DMS 273 (cell line): ENCODE data around the gene DHH.

Experiments
- DNase-seq: peaks from one replicate; lab custom pipeline; 2025; ENCODE audit not compliant: unreplicated experiment; lab: John Stamatoyannopoulos, UW

Gene DHH

DNA sequence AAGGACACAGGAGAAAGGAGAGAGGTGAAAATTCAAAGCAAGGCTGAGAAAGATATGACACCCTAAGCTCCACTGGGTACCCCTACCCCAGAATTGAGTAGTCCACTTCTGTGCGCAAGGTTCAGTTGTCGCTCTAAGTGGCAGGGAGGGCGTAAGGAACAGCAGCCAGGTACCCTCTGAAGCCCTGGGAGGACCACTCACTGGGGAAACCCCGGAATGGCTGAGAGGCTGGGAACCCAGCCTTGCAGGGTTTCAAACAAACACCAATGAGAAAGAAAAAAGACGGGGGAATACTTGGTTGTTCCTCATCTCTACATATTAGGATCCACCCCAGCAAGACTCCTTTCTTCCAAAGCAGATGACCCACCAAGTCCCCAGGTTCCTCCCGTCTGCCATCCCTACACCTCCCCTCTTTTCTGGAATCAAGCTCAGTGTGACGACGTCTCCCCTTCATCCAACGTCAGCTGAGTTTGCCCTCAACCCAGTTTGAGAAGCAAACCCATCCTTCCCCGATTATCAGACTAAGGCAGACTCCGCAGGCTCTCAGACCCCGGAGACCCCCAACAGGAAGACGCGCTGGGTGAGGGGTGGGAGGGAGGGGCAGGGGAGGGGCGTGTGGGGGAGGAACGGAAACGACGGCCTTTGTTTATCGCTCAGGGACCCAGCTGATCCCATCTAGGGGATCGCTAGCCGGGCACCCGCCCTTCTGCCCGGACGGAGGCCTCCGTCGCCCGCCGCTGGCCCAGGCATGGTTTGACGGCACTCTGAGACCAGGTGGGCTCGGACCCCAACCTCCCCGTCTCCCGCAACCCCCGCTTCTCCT, 15.3 kb upstream of the DHH start:
- peak; percentile 27 for DNase-seq

DNA sequence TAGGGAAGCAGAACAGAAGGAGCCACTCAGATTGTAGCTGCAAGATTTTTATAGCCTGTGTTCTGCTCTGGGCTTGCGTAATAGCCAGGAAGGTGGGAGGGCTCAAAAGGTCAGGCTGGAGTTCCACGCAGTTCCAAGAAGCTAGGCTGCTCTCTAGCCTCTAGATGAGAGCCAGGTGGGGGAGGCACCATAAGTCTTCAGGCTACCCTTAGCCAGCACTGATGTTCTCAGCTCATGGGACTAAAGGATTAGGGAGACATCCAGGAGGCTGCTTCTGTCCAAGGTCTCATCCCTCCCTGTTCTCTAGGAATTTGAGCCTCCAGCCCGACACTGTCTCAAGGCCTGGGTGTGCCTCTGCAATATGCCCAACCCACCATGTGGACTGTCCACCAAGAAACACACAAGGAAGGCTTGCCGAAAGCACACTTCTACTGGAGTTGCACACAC, 14.4 kb upstream of the DHH start:
- no peak for DNase-seq

DNA sequence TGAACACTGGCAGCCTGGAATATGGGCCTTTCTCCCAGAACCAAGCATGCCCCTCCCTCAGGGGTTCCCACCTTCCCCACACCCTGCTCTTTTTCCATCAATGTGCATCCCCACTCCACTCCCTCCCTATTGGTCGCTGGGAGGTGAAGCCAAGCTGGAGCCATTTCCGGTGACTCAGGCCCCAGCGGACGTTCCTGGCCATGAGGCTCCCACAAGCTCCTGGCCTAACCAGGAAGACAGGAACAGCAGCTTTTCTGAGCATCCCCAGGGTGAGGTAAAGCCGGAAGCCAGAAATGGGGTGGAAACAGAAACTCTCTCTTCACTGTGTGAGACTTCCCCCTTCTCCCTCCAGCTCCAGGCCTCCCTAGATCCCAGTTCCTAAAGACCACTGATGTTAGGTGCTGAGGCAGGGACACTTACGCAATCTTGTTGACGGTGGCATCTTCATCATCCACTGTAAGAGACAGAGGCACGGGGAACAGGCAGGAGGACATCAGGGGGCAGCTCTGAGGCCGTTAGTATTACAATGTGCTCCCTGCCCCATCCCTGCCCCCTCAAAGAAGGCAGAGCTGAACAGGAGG, 11.0 kb upstream of the DHH start:
- no peak for DNase-seq

DNA sequence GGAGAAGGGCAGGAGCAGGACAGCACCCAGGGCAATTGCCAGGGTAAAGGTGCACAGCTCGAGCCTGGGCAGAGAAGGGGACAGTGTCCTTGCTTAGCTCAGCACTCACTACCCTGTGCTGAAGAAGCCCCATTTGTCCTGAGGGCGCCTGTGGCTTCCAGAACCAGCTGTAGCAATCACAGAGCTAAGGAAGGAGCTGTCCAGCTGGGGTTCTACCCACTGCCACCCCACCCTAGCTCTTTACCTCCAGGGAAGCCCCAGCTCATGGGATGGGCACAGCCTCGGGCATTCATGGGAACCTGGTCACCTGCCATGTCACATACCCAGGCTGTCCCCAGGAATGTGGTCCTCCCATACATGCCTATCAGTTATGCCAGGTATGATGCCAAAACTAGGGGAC, 10.2 kb upstream of the DHH start:
- no peak for DNase-seq

DNA sequence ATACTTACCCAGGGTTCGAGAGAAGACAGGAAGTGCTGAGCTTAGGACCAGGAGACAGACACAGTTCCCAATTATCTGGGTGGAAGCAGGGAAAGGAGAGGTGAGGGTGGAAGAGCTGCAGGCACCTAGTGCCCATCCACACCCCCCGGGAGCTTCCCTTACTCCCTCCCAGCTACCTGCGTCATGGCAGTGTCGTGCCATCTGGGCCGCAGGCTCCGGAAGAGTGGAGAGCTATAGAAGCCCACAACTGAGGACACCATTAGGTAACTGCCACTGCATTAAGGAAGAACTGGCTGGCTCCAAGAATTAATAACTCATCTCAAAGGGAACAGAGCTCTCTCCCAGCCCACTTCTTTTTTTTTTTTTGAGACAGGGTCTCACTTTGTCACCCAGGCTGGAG, 5.8 kb upstream of the DHH start:
- no peak for DNase-seq

DNA sequence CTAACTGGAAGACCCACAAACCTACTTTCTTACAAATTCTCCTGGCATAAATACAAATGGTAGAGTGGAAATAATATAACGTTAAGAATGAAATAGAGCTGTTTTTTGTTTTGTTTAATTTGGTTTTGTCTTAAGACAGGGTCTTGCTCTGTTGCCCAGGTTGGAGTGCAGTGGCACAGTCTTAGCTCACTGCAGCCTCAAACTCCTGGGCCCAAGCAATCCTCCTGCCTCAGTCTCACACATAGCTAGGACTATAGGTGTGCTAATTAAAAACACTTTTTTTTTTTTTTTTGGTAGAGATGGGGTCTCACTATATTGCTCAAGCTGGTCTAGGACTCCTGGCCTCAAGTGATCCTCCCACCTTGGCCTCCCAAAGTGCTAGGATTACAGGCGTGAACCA, 4.1 kb upstream of the DHH start:
- DNase-seq = no peak

DNA sequence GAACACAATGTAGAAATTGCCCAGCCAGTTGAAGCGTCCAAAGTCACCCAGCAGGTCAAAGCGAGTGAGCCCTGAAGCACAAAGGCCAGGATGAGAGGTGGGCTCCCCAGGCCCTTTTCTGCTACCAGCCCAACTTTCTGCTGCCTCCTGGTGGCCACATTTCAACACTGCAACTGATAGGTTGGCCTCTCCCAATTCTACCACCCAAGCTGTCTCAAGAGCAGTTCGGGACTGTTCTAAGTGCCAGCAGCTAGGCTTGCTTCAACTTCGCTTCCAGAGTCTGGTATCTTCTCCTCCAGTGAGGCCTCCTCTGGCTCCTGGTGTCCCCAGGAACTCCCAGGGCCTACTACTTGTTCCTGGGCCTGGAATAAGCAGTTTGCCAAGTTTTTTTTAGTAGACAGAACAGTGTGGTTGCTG, 3.4 kb upstream of the DHH start:
- DNase-seq = peak; percentile 69

DNA sequence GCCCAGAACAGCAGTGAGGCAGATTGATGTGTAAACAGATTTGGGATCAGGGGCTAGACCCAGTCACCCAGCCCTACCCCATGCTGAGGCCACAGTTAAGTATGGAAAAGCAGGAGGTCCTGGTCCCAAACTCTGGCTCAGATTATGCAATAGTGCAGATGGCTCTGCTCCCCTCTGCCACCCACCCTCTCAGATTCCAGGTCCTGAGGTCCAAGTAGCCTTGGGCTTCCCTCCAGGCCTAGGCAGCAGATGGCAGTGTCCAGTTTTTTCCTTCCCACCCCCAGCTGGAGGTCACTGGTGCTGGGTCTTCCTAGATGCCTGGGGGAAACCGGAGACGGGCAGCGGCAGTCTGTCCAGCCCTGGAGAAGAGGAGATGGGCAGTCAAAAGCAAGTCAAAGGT, 2.8 kb upstream of the DHH start:
- DNase-seq = no peak

DNA sequence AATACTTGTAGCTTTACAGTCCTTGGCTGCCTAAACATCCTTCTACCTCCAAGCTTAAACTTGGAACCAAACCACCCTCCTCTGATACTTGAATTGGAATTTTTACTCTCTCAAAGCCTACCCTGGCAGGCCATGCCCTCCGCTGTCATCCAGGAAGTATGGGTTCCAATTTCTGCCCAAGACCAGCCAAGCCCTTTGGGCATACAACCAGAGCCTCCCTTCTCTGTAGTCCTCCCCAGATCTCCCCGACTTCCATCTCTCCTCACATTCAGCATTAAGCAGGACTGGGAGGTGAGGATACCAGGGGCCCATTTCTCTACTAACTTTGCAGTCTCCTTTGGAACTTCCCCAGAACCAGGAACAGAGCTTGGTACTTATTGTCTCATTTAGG, 369 bp upstream of the DHH start:
- DNase-seq = no peak

DNA sequence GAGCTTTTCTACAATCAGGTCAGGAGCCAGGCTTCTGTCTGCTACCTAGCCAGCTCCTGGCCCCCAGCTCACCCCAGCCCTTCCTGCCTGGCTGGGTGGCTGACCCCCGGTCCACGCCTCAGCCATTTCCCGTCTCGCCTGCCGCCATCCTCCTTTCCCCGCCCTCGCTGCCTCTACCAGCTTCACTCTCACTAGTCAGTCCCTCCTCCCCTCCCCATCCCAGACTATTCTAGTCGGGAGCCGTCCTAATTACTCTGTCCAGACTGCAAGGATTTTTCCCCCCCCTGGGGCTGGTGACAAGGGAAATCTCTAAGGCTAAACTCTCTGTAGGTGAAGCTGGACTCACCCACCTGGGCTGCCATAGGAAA, 825 bp downstream of the DHH start:
- peak; percentile 23 for DNase-seq

DNA sequence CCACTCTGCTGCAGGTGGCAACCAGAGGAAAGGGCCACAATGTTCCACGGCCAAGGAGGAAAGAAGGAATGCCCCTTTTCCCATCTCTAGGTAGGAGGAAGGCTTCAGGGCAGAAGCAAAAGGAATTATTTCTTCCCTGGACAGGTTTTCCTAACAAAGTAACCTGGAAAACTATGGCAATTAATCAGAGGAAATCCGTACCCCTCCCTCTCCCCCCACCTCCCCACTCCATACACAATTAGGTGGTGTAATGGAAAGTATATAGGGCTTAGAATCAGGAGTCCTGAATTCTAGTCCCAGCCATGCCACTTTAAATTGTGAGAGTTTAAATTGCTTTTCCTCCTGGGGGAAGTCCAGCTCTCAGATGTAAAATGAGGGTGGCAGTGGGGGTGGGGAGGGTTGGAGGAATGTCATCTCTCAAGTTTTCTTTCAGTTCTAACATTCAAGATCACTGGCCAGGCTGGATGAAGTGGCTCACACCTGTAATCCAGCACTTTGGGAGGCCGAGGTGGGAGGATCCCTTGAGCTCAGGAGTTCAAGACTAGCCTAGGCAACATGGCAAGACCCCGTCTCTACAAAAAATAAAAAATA, 1.7 kb downstream of the DHH start:
- no peak for DNase-seq

DNA sequence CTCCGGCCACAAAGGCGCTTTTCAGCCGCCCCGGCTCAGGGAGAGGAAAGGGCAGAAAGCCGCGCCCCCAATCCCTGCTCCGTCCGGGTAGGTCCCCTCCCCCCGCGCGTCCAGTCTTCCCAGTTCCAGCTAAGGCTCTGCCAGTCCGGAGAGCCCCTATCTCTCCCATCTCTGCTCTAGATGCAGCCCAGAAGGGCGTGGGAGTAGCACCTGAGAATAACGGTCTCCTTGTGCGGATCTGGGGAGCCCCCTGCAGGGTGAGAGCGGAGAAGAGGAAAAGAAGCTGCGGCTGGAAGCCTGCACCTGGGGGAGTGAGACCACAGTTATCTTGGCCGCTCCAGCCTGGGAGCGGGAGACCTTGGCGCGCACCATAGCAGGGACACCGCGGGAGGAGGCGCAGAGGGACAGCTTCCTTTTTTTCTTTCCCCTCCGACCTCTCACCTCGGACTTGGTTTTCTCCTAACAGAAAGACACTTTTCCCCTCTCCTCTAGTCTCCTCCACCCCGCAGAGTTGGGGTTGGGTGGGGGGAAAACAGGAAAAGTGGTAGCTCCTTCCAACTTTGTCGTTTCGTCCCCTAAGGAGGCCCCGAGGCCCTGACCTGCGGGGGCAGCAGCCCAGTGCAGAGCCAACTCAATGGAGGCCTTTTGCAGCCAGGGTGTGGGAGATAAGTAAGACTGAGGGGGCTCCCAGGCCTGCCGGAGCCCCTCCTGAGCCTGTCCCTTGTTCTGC, 2.4 kb downstream of the DHH start:
- peak; percentile 72 for DNase-seq

DNA sequence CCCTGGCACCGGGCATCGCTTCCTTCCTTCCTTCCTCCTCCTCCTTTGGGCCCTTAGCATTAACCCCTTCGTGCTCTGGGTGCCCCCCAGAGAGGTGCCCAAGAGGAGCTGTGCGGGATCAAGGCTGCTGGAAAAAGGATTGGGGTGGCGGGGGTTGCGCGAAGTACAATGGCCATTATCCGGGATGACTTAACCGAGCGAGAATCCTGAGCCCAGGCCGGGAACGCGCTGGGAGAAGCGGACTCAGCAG, 2.8 kb downstream of the DHH start:
- no peak for DNase-seq

DNA sequence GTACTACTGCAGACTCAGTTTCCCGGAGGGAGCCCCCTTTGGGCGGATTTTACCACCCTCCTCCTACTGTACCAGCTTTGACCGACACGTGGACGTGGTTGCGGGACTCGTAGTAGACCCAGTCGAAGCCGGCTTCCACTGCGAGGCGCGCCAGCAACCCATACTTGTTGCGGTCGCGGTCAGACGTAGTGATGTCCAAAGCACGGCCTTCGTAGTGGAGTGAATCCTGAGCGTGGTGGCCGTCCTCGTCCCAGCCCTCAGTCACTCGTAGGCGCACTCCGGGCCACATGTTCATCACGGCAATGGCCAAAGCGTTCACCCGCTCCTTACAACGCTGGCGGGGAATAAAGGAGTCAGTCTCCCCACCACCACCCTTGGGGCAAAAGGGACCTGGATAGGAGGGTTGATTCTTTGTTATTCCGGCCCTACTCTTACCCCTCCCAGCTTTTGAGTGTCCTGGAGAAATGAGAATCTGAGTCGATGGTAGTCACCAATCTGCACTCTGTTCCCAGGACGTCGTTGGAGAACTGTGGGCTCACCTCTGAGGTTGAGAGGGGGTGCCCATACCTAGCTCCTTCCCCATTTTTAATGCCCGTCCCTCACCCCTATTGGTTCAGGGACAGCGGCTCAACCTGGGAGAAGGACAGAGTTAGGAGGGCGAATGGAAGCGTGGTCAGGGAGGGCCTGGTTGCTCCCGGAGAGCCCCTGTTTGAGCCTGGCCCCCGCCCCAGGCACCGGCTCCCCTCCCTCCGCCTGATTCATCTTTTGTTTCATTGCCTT, 3.4 kb downstream of the DHH start:
- DNase-seq = no peak

DNA sequence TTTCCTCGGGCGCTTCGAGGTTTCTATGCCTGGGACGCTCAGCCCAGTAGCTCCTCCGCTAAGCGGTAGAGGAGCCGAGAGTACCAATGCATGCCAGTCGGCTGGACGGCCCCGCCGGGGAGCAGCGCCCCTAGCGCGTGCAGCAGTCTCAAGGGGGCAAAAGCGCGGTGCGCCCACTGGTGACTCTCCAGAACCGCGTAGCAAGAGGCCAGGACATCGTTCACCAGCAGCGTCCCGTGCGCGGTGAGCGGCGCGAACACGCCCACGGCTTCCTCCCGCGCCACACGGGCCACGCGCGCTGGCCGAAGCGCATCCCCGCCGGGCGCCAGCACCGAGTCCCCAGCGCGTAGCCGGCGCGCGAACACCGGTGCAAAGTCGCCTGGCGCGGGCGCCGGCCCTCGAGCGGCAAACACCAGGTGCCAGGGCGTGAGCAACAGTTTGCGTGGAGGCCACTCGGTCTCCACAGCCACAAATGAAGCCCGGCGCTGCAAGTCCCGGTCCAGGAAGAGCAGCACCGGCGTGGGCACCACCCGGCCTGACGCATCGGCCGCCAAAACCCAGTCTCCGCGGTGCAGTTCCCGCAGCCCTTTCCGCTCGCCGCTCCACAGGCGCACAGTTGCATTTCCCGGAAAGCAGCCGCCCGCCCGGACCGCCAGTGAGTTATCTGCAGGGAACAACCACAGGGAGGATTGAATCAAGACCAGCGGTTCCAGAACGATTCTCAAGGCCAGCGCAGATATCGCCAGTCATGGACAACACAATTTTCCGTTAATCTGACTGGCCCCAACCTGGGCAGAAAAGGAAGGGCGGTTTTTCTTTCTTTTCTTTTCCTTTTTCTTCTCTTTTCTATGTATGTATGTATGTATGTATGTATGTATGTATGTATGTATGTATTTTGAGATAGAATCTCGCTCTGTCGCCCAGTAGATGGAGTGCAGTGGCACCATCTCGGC, 4.5 kb downstream of the DHH start:
- peak; percentile 62 for DNase-seq

DNA sequence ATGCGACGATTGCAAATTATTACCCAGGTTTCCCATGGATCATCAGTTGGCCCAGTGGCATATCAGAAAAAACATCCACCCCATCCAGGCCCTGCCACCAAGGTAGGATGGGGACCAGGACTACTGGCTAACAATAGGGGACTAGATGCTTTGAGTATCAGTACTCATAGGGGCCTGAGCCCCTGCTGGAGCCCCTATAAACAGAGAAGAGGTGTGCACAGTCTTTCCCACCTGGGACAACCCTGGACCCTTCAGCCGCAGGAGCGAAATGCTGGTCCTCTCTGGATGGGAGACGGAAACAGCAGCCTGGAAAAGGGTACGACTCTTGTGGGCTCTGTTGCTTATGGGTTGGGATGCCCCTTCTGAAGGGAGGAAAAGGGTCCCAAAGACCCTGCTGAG, 5.7 kb downstream of the DHH start:
- DNase-seq = no peak

DNA sequence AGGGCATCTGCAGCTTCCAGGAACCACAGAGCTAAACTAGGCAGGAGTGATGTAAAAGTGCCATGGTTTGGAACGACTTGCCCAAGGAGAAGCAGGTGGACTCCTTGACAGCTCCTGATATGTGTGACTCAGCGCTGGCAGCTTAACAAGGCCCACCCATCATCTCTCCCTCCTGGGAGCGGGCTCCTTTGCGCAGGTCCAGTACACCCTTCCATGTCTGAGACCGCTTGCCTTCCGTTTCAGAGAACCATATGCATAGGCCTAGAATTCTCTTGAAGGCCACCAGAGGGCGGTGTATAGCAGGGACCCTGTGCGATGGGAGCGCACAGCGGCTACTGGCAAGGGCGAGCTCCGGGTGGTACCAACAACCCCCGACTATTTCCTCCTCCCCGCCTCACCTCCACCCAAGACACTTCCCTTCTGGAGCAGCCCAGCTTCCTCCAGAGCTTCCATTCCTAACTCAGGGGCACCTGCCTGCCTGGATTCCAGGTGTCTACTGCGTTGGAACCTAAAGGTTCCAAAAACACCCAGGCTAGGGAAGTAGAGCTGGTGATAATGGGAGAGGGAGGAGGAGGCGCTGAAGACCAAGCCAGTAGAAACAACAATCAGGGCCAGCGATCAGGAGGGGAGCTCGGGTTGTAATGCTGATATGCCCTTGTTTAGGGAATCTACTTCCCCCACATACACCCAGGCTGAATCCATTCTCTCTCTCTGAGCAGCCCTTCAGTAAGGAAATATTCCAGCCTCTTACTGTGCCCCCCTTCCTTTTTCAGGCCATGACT, 6.3 kb downstream of the DHH start:
- peak; percentile 87 for DNase-seq

DNA sequence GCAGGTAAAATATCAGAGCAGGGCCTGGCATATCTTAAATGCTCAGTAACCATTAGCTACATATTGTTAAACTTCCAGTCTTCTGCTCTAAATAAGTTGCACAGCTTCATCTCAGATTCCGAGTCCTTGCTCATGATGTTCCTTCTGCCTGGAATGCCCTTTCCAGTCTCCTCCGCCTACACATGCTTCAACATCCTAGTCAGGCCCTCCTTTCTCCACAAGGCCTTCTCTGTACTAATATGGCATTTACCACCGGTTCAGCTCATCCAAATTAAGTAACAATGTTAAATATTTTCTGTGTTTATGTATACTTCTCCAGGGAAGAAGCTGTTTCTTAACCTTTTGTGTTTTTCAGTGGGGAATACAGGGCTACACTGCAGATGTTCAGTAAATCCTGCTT, 8.5 kb downstream of the DHH start:
- DNase-seq = no peak

DNA sequence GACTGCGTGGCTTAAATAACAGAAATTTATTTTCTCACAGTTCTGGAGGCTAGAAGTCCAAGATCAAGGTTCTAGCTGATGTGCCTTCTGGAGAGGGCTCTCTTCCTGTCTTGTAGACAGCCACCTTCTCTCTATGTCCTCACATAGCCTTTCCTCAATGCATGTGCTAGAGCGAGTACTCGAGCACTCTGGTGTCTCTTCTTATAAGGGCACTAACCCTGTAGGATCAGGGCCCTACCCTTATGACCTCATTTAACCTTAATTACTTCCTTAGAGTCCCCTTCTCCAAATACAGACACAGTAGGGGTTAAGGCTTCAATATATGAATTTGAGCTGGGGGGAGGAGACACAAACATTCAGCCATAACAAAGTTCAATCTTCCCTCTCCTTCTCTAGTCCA, 10.2 kb downstream of the DHH start:
- no peak for DNase-seq

DNA sequence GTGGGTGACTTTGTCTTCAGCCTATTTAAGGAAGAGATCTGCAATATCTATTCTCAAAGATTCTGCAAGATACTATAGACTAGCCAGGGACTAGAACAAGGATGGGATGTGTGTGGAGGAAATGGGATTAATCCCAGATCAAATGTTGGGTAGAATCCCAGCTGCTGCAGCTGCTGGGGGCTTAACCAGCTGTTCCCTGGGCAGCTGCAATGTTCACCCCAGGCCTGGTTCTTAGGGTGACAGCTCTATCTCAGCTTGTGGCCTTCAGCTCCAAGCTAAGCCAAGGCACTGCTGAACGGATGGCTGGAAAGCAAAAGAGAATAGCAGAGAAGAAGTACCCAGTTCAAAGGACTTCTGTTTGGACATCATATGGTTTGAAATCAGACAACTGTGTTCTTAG, 14.8 kb downstream of the DHH start:
- DNase-seq = no peak
